Kidney (tissue), 14 donors: ENCODE measurements around the gene SOAT1. TPM values are rescaled to one million over a fixed set of nuclear protein-coding genes. Genes with fewer than 3 reads are reported as not detected.

Source experiments
- DNase-seq, 5 donors: peaks; one replicate each; pipeline ENCODE4 v3.0.0-alpha.2; 2013 to 2020
- FAIRE-seq: peaks from 2 replicates; lab custom pipeline; 2012; peaks lifted over from hg19 to GRCh38; lab: Jason Lieb, UNC
- H3K27ac ChIP-seq, 2 donors: one replicate each; pipeline ENCODE4 v1.7.0; 2013; ENCODE audit warnings: low read depth in 2 of 2, low read length in 2 of 2, inconsistent platforms in 1 of 2
- H3K27me3 ChIP-seq: one replicate; pipeline ENCODE4 v1.7.1; 2013; ENCODE audit warnings: low read length, inconsistent platforms; ENCODE audit not compliant: control insufficient read depth, insufficient read depth
- H3K36me3 ChIP-seq, 3 donors: one replicate each; pipeline versions ENCODE4 v1.7.0 to v1.7.1; 2013; ENCODE audit warnings: low read length in 3 of 3, control low read depth in 1 of 3, inconsistent platforms in 1 of 3; ENCODE audit not compliant: insufficient read depth in 3 of 3, control insufficient read depth in 2 of 3
- H3K4me1 ChIP-seq, 3 donors: one replicate each; pipeline versions ENCODE4 v1.7.0 to v1.7.1; 2013; ENCODE audit warnings: low read length in 3 of 3, inconsistent platforms in 1 of 3, low read depth in 1 of 3; ENCODE audit not compliant: control insufficient read depth in 2 of 3, insufficient read depth in 2 of 3
- H3K4me3 ChIP-seq, 3 donors: one replicate each; pipeline versions ENCODE4 v1.7.0 to v1.8.1; 2013; ENCODE audit warnings: low read length in 3 of 3, control low read depth in 1 of 3, inconsistent platforms in 1 of 3
- H3K9ac ChIP-seq, 3 donors: one replicate each; pipeline versions ENCODE4 v1.7.0 to v1.7.1; 2013; ENCODE audit warnings: low read length in 3 of 3, control low read depth in 1 of 3, inconsistent platforms in 1 of 3
- H3K9me3 ChIP-seq, 3 donors: one replicate each; pipeline versions ENCODE4 v1.7.0 to v1.7.1; 2013; ENCODE audit warnings: low read length in 3 of 3, control low read depth in 1 of 3, inconsistent platforms in 1 of 3; ENCODE audit not compliant: control insufficient read depth in 2 of 3, insufficient read depth in 1 of 3
- intact Hi-C: fragments of 100-400 bp; cut with DNase I; formaldehyde crosslinking; loops from one replicate; pipeline ENCODE4 v1.11.1; 2022
- polyA plus RNA-seq: library from polyadenylated mRNA; stranded (reverse); fragments of 350-450 nt; fragmentation: Illumina TruSeq; extraction: RNeasy Lipid Tissue Mini Kit (QIAGEN cat#74804); gene quantifications from one replicate; pipeline ENCODE4 v1.2.3, GENCODE V29; 2014; ENCODE audit warnings: low read depth, low replicate concordance; ENCODE audit not compliant: insufficient read depth
- total RNA-seq: library from RNA; stranded (reverse); fragmentation: NEBNext Ultra II Directional; extraction: Animal tissue kit (Norgen Biotek cat#: 25700); gene quantifications from one replicate; pipeline ENCODE4 v1.2.1, GENCODE V29; 2021
- TF ChIP-seq, protein P1 (sequence below): IDR thresholded peaks from 3 replicates; pipeline ENCODE4 v1.5.1; 2012; ENCODE audit warnings: mild to moderate bottlenecking, moderate library complexity, borderline replicate concordance; ENCODE audit not compliant: insufficient read depth; ENCODE audit errors: extremely low read depth
- donor health status: control.
- donor health status: control.
- donor health status: control.
- donor health status: control.
- donor health status: control.
- donor health status: DM: yes; HTN: yes; CAD: no.
- donor health status: Normal renal cell carcinoma (clear cell type).

The SOAT1 gene
- total and polyA plus RNA-seq, 2 donors from 2014 or later, result 6.8 to 58.1 TPM

DNA sequence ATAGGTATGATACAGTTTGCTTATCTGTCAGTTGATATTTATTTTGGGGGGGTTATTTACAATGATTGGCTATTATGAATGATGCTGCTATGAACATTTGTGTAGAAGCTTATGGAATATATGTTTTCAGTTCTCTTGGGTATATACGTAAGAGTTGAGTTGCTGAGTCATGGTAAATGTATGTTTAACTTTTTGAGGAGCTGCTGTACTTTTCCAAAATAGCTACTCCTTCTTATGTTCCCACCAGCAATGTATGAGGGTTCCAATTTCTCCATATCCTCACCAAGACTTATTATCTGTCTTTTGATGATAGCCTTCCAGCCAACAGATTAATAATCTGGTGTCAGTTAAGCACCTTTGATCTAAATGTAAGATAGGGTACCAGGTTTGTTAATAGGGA, 11.9 kb downstream of the SOAT1 start:
- intact Hi-C loops, result no loop called here
- Histone ChIP-seq H3K9ac (no peak overlapping the region), H3K36me3 (no peaks in the 10 kb centered on the region), H3K9me3 (no peaks in the 10 kb centered on the region), H3K4me1 (peaks cover 0 to 2% (median 0%) of the 10 kb centered on the region in 3 donors), H3K27ac (no peak overlapping the region), H3K27me3 (no peaks in the 10 kb centered on the region), H3K4me3 (no peak overlapping the region)
- DNase-seq, result no peak
- TF ChIP-seq, protein P1, sequence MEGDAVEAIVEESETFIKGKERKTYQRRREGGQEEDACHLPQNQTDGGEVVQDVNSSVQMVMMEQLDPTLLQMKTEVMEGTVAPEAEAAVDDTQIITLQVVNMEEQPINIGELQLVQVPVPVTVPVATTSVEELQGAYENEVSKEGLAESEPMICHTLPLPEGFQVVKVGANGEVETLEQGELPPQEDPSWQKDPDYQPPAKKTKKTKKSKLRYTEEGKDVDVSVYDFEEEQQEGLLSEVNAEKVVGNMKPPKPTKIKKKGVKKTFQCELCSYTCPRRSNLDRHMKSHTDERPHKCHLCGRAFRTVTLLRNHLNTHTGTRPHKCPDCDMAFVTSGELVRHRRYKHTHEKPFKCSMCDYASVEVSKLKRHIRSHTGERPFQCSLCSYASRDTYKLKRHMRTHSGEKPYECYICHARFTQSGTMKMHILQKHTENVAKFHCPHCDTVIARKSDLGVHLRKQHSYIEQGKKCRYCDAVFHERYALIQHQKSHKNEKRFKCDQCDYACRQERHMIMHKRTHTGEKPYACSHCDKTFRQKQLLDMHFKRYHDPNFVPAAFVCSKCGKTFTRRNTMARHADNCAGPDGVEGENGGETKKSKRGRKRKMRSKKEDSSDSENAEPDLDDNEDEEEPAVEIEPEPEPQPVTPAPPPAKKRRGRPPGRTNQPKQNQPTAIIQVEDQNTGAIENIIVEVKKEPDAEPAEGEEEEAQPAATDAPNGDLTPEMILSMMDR, result no peak
- FAIRE-seq, result no peak

DNA sequence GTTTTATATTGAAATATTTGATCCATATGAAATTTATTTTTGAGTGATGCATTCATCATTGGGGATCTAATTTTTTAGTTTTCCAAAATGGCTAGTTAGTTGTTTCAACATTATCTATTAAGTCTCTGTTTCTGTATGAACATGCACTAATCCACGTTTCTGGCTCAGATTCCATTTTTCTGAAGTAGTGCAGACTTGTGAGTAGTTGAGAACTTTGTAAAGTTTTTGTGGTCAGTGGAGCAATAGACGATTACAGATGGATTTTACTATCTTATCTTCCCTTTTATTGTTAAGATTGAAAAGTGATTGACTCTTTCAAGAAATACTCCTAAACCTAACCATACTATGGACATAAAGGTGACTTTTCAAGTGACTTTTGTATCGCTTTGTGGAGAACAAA, 16.7 kb downstream of the SOAT1 start:
- Histone ChIP-seq H3K4me1 (no peaks in the 10 kb centered on the region), H3K27ac (no peak overlapping the region), H3K36me3 (no peaks in the 10 kb centered on the region), H3K9me3 (no peaks in the 10 kb centered on the region), H3K9ac (no peak overlapping the region), H3K27me3 (no peaks in the 10 kb centered on the region), H3K4me3 (no peak overlapping the region)
- no peak for FAIRE-seq
- TF ChIP-seq, protein P1, result no peak
- intact Hi-C loops, result no loop called here
- DNase-seq, result no peak

DNA sequence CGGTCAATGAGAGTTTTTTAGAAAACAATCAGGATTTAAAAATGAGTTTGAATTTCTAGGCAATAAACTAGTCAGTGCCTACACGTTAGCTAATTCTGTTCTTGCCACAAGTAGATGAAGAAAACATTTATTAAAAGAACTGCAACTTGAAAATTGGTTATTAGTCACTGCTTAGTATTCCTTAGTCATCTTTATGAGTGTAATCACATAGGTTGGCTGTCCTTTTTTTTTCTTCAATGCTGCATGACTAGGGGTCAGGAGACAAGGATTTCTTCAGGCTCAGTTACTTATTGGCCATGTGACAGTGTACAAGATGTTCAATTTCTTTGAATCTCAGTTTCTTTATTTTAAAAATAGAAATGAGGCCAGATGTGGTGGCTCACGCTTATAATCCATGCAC, 17.1 kb downstream of the SOAT1 start:
- Histone ChIP-seq H3K27me3 (no peaks in the 10 kb centered on the region), H3K4me3 (no peak overlapping the region), H3K9me3 (no peaks in the 10 kb centered on the region), H3K27ac (no peak overlapping the region), H3K4me1 (no peaks in the 10 kb centered on the region), H3K36me3 (no peaks in the 10 kb centered on the region), H3K9ac (no peak overlapping the region)
- no peak for FAIRE-seq
- intact Hi-C loops, result no loop called here
- TF ChIP-seq, protein P1, result no peak
- DNase-seq, result no peak

DNA sequence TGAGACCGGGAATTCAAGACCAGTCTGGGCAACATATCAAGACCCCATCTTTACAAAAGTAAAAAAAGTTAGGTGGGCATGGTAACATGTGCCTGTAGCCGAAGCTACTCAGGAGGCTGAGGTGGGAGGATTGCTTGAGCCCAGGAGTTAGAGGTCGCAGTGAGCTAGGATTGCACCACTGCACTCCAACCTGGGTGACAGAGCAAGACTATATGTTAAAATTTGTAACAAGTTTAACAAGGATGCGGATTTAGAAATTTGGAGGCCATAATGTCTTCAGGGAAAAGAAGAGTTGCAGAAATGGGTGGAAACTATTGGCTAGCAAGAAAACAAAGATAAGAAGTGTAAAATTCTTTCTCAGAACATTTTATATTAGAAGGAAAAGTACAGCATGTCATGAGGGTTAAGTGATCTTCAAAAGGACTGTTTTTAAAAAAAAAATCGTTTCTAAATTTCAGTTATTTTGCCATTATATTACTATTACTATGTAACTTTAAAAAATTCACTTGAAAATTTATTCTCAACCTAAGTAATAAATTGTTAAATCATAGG, 17.6 kb downstream of the SOAT1 start:
- no peaks in the 10 kb centered on the region for H3K36me3 ChIP-seq
- H3K27ac ChIP-seq, result no peak overlapping the region
- no peaks in the 10 kb centered on the region for H3K27me3 ChIP-seq
- TF ChIP-seq, protein P1, result no peak
- H3K9me3 ChIP-seq, result no peaks in the 10 kb centered on the region
- FAIRE-seq (peak; percentile 87), DNase-seq (no peak)
- no peaks in the 10 kb centered on the region for H3K4me1 ChIP-seq
- H3K4me3 ChIP-seq, result no peak overlapping the region
- no peak overlapping the region for H3K9ac ChIP-seq
- intact Hi-C loops, result no loop called here
